RWPE1 (cell line): ENCODE data around the gene CEACAM8.

Experiments
- CTCF ChIA-PET: fragments of 350-600 bp; sonication (Branson Sonifier 250); formaldehyde crosslinking; extraction: SDS; loops from one replicate; lab custom pipeline; 2021; lab: Yijun Ruan, JAX
- POLR2A ChIA-PET: fragments of 400-600 bp; formaldehyde crosslinking; extraction: SDS; loops from one replicate; lab custom pipeline; 2020; ENCODE audit warnings: antibody characterized with exemption; ENCODE audit not compliant: low non-redundant PET; lab: Yijun Ruan, JAX
- DNase-seq: peaks from one replicate; pipeline ENCODE4 v3.0.0; 2012; ENCODE audit warnings: low spot score
- H3K27ac ChIP-seq: fragments of 450-650 bp; 2 replicates; pipeline ENCODE4 v1.5.1; 2017
- TF ChIP-seq, protein P1 (sequence below): fragments of 450-650 bp; conservative IDR thresholded peaks from 2 replicates; pipeline ENCODE4 v1.5.1; 2017; ENCODE audit warnings: low read depth, mild to moderate bottlenecking

Gene CEACAM8

DNA sequence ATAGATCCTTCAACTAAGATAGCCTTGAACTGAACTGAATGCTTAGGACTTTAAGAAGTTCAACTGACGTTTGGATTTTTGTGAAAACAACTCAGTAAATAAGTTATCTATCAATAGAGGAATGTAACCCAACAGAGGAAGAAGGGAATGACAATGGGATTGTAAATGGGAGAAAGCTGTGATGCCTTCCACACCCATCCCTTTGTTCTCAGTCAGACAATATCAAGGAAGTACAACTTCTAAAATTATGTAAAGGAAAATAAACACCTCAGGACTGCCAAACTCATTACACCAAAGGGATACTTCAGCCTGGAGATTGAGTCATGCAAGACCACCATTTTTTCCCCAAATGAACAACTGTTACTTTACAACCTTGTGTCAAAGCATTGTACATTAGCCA is 21.1 kb downstream of the CEACAM8 start:
- no peak overlapping the region for H3K27ac ChIP-seq
- CTCF ChIA-PET = no interaction called here
- DNase-seq = no peak
- POLR2A ChIA-PET = no interaction called here
- TF ChIP-seq, protein P1, sequence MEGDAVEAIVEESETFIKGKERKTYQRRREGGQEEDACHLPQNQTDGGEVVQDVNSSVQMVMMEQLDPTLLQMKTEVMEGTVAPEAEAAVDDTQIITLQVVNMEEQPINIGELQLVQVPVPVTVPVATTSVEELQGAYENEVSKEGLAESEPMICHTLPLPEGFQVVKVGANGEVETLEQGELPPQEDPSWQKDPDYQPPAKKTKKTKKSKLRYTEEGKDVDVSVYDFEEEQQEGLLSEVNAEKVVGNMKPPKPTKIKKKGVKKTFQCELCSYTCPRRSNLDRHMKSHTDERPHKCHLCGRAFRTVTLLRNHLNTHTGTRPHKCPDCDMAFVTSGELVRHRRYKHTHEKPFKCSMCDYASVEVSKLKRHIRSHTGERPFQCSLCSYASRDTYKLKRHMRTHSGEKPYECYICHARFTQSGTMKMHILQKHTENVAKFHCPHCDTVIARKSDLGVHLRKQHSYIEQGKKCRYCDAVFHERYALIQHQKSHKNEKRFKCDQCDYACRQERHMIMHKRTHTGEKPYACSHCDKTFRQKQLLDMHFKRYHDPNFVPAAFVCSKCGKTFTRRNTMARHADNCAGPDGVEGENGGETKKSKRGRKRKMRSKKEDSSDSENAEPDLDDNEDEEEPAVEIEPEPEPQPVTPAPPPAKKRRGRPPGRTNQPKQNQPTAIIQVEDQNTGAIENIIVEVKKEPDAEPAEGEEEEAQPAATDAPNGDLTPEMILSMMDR = no peak

DNA sequence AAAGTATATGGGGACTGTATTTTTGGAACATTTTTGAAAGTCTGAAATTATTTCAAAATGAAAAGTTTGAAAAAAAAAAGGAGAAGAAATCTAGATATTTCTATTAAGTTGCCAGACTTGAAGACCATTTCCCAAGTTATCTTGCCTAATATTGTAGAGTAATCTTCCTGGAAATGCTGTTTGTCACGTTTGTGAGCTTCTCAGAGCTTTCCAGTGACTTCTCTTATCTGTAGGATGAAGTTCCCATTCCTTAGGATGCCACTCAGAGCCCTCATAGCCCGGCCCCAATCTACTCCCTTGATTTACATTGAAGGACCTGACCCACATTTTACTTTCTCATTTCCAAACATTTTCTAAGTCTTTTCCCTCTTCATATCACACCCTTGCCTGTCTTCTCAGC is 23.6 kb downstream of the CEACAM8 start:
- no peak for DNase-seq
- ChIA-PET POLR2A (no interaction called here), CTCF (interaction anchor here (0.6 kb wide), 1 partner anchor 100 kb away, joined by 3 read pairs; no protein-coding TSS in a partner anchor)
- TF ChIP-seq, protein P1 = no peak
- no peak overlapping the region for H3K27ac ChIP-seq

DNA sequence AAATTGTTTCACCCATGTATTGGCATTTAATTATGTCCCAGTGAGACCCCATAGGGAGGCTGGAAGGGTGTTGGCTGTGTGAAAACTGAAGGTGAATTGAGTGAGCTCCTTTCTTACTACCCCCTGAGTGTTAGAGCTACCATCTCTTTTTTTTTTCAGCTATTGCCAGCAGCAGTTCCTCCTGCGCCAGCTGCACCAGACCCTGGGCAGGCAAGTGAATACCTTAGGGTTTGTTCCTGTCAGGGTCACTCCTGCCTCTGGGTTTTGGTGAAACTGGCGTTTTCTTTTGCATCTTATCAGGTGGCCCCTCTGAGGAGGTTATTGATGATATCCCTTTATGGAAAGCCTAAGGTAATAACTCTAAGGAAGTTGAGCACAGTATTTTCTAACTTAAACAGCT is 25.5 kb downstream of the CEACAM8 start:
- TF ChIP-seq, protein P1 = no peak
- POLR2A ChIA-PET = no interaction called here
- DNase-seq = no peak
- H3K27ac ChIP-seq = no peak overlapping the region
- CTCF ChIA-PET = no interaction called here

DNA sequence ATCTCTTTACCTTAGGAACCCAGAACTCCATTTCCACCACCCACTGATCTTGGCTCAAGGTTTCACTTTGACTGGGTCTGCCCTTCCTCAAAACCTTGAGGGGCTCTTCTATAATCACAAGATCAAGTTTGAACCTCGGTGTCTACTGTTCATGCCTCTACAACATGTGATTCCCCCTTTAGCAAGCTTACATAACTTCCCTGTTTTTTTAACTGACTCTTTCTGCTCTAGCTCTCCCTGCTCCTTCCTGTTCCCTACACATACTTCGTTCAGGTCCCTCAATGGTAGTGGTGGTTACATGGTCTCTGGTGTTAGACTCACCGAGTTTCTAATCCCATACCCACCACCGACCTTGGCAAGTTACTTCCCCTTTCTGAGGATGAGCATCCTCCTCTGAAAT is 26.7 kb downstream of the CEACAM8 start:
- TF ChIP-seq, protein P1 = no peak
- ChIA-PET CTCF (interaction anchor here (0.6 to 0.7 kb wide), 2 partner anchors 10 to 39 kb away, joined by 3 read pairs; no protein-coding TSS in a partner anchor), POLR2A (no interaction called here)
- no peak overlapping the region for H3K27ac ChIP-seq
- DNase-seq = no peak

DNA sequence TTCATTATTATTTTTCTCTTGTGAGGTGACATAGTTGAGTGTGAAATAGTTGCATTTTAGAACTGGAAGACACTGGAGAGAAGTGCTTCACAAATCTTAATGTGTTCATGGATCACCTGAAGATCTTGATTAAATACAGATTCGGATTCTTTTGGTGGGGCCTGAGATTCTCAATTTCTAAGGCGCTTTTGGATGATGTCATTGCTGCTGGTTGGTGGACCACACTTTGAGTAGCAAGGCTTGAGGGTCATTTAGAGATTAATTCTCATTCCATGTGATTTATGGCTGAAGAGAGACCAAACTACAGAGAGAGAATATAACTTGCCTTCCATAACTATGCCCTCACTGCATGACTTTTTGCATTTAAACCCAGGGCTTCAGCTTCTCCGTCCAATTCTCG is 27.2 kb downstream of the CEACAM8 start:
- TF ChIP-seq, protein P1 = no peak
- H3K27ac ChIP-seq = no peak overlapping the region
- CTCF ChIA-PET = interaction anchor here (0.5 to 0.7 kb wide), 3 partner anchors 10 to 482 kb away, joined by 3 read pairs; no protein-coding TSS in a partner anchor
- POLR2A ChIA-PET = no interaction called here
- DNase-seq = no peak

DNA sequence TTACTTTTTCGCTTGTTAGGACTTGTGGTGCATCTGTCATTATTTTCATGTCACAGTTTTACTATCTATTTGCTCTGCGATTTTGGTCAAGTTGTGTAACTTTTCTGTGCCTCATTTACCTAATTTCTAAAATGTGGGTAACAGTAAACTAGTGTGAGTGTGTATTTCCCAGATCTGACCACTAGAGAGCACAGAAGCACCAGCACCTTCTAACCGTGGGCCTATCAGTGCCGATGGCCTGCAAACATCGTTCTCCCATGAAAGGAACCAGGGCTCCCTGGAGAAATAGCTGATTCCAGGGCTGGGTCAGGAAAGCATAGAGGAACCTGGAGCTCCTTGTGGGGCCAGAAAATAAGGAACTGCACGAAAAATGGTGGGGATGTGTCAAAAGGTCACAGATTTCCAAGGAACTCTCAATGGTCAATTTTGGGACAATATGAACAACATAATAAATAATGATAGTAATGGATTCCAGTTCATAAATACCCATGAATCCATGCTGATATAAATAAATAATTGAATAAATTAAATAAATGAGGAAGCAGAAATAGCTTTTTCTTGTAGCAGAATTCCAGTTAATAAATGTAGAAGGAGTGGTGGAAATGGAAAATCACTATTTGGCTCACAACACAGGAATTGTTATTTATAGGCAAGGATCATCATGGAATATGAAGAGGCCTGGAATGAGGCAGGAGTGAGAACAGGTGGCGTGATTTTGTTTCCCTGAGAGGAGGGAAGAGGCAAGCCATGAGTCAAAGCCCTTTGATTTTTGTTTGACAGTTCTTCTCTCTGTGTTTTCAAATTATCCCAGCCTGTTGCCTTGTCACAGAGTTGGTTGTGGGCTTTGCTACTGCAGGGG is 31.1 kb downstream of the CEACAM8 start:
- peak; percentile 67 for DNase-seq
- TF ChIP-seq, protein P1 = peak; percentile 73
- CTCF ChIA-PET = no interaction called here
- POLR2A ChIA-PET = no interaction called here
- H3K27ac ChIP-seq = no peak overlapping the region
